Suprapubic skin (tissue), 4 donors: ENCODE data around the gene NPAS2.

Experiments
- POLR2A ChIP-seq, 2 donors: fragments of 450-650 bp; IDR thresholded peaks; one replicate each; pipeline ENCODE4 v1.6.1; 2017; ENCODE audit warnings: antibody characterized with exemption in 2 of 2, mild to moderate bottlenecking in 2 of 2, moderate library complexity in 2 of 2
- POLR2AphosphoS5 ChIP-seq, 3 donors: sonication (generic); formaldehyde crosslinking; IDR thresholded peaks; one replicate each; pipeline ENCODE4 v1.6.1; 2017; ENCODE audit warnings: antibody characterized with exemption in 3 of 3
- TF ChIP-seq, protein P1 (sequence below), 2 donors: fragments of 200-600 bp in 1 of 2; fragments of 450-650 bp in 1 of 2; sonication (generic) in 1 of 2; IDR thresholded peaks; one replicate each; pipeline ENCODE4 v1.5.1; 2016 to 2019; ENCODE audit warnings: antibody characterized with exemption in 2 of 2, mild to moderate bottlenecking in 1 of 2, moderate library complexity in 1 of 2

DNA sequence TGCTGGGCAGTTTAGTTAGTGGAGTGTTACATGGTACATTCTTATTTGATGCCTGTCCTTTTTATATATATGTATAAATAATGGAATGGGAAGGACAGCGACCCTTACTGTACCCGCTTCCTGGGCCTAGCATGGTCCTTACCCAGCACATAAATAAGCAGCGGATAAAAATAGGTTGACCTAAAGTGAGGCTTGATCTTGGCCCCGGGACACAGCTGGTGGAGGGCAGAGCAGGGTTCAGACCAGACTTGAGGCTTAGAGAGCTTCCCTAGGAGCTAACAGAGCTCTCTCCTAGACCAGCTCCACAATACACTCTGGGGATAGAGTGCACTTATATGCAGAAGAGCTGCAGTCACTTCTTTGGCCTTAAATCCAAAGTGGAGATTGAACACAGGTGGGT is 135.3 kb downstream of the NPAS2 start:
- TF ChIP-seq POLR2A (IDR thresholded peaks at IDR 0.05) (no peak), POLR2AphosphoS5 (IDR thresholded peaks at IDR 0.05) (no peak)
- TF ChIP-seq, protein P1, sequence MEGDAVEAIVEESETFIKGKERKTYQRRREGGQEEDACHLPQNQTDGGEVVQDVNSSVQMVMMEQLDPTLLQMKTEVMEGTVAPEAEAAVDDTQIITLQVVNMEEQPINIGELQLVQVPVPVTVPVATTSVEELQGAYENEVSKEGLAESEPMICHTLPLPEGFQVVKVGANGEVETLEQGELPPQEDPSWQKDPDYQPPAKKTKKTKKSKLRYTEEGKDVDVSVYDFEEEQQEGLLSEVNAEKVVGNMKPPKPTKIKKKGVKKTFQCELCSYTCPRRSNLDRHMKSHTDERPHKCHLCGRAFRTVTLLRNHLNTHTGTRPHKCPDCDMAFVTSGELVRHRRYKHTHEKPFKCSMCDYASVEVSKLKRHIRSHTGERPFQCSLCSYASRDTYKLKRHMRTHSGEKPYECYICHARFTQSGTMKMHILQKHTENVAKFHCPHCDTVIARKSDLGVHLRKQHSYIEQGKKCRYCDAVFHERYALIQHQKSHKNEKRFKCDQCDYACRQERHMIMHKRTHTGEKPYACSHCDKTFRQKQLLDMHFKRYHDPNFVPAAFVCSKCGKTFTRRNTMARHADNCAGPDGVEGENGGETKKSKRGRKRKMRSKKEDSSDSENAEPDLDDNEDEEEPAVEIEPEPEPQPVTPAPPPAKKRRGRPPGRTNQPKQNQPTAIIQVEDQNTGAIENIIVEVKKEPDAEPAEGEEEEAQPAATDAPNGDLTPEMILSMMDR (IDR thresholded peaks at IDR 0.05), result no peak
